ENCODE data around the gene POLRMT. TPM values are rescaled to one million over a fixed set of nuclear protein-coding genes. Genes with fewer than 3 reads are reported as not detected.

Gene POLRMT
- total RNA-seq, 1 donor from 2014 or later, result 58.2 TPM

GRCh38 chr19:640606-641189 is 7.4 kb upstream of the POLRMT start:
- Mint-ChIP-seq H3K27ac (no peak overlapping the region), H3K27me3 (no peaks in the 10 kb centered on the region), H3K9me3 (no peaks in the 10 kb centered on the region), H3K4me3 (no peak overlapping the region), H3K4me1 (peaks cover 28% of the 10 kb centered on the region), H3K36me3 (ENCODE audit: low read depth) (peaks cover 8% of the 10 kb centered on the region)
- DNase-seq (no peak), ATAC-seq (ENCODE audit: low read depth) (no peak)
- intact Hi-C loops (cut with micrococcal nuclease), result no loop called here
- CTCF ChIA-PET, result no interaction called here
- TF ChIP-seq, protein P1, sequence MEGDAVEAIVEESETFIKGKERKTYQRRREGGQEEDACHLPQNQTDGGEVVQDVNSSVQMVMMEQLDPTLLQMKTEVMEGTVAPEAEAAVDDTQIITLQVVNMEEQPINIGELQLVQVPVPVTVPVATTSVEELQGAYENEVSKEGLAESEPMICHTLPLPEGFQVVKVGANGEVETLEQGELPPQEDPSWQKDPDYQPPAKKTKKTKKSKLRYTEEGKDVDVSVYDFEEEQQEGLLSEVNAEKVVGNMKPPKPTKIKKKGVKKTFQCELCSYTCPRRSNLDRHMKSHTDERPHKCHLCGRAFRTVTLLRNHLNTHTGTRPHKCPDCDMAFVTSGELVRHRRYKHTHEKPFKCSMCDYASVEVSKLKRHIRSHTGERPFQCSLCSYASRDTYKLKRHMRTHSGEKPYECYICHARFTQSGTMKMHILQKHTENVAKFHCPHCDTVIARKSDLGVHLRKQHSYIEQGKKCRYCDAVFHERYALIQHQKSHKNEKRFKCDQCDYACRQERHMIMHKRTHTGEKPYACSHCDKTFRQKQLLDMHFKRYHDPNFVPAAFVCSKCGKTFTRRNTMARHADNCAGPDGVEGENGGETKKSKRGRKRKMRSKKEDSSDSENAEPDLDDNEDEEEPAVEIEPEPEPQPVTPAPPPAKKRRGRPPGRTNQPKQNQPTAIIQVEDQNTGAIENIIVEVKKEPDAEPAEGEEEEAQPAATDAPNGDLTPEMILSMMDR (IDR thresholded peaks at IDR 0.05), result no peak
- POLR2A ChIA-PET, result no interaction called here

DNA sequence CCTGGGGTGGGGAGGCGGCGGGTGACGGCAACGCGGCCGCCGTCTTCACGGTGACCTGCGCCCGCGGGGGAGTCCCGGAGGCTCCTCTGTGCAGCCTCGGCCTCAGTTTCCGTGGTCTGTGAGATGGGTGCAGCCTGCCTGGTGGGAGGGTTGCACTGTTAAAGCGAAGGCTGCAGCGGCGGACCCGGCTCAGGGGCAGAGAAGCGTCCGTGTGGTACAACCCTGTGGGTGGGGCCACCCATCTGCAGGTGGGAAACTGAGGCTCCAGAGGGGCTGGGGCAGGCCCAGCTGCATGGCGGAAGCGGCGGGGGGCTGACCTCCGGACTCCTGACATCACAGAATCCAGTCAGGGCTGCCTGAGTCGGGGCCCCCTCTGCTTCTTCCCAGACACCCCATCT is 6.8 kb upstream of the POLRMT start:
- Mint-ChIP-seq H3K4me1 (peaks cover 28% of the 10 kb centered on the region), H3K36me3 (ENCODE audit: low read depth) (peaks cover 8% of the 10 kb centered on the region), H3K27me3 (no peaks in the 10 kb centered on the region), H3K4me3 (no peak overlapping the region), H3K9me3 (no peaks in the 10 kb centered on the region), H3K27ac (no peak overlapping the region)
- ChIA-PET POLR2A (no interaction called here), CTCF (no interaction called here)
- intact Hi-C loops (cut with micrococcal nuclease), result no loop called here
- DNase-seq (no peak), ATAC-seq (ENCODE audit: low read depth) (no peak)
- TF ChIP-seq, protein P1 (IDR thresholded peaks at IDR 0.05), result no peak

GRCh38 chr19:639253-640160 is 6.2 kb upstream of the POLRMT start, which contains the start of gene FGF22:
TSS of gene FGF22 (plus strand) at chr19:639879. CDS start at chr19:639926, 47 bp downstream.
- Mint-ChIP-seq H3K9me3 (no peaks in the 10 kb centered on the region), H3K4me3 (peak within 1 kb of the TSS; percentile 83), H3K27me3 (no peaks in the 10 kb centered on the region), H3K4me1 (peaks cover 24% of the 10 kb centered on the region), H3K36me3 (ENCODE audit: low read depth) (peaks cover 3% of the 10 kb centered on the region), H3K27ac (peak within 1 kb of the TSS; percentile 81)
- intact Hi-C loops (cut with micrococcal nuclease), result no loop called here
- ATAC-seq (ENCODE audit: low read depth) (peak; percentile 92), DNase-seq (peak; percentile 82)
- ChIA-PET CTCF (no interaction called here), POLR2A (no interaction called here)
- TF ChIP-seq, protein P1 (IDR thresholded peaks at IDR 0.05), result no peak

- DNase-seq, result no peak
- POLR2A ChIA-PET, result no interaction called here
- H3K27ac Mint-ChIP-seq, result peak overlapping the region; percentile 81
These were observed 5.5 kb upstream of the POLRMT start for GRCh38 chr19:638906-639252.

More at GRCh38 chr19:638906-639252, 5.5 kb upstream of the POLRMT start:
- ATAC-seq (ENCODE audit: low read depth), result no peak
- TF ChIP-seq, protein P1 (IDR thresholded peaks at IDR 0.05), result no peak
- H3K36me3 Mint-ChIP-seq (ENCODE audit: low read depth), result peaks cover under 1% of the 10 kb centered on the region
- H3K4me3 Mint-ChIP-seq, result peak overlapping the region; percentile 83
- peaks cover 27% of the 10 kb centered on the region for H3K4me1 Mint-ChIP-seq
- no peaks in the 10 kb centered on the region for H3K27me3 Mint-ChIP-seq
- no peaks in the 10 kb centered on the region for H3K9me3 Mint-ChIP-seq
- intact Hi-C loops (cut with micrococcal nuclease), result no loop called here
- CTCF ChIA-PET, result no interaction called here
